Osteoblast (primary cell): ENCODE results near the gene KRTAP5-7. TPM values are rescaled to one million over a fixed set of nuclear protein-coding genes. Genes with fewer than 3 reads are reported as not detected.

Experiments
- DNase-seq: peaks from one replicate; pipeline ENCODE4 v3.0.0; 2011; ENCODE audit warnings: low spot score, mixed read lengths; ENCODE audit not compliant: insufficient read length; ENCODE audit errors: missing footprints
- H2AFZ ChIP-seq: 2 replicates; pipeline ENCODE4 v1.6.0; 2011; ENCODE audit warnings: mild to moderate bottlenecking, low read length
- H3K27ac ChIP-seq: 2 replicates; pipeline ENCODE4 v1.5.1; 2011; ENCODE audit warnings: mild to moderate bottlenecking, low read depth, low read length, moderate library complexity
- H3K27me3 ChIP-seq: 2 replicates; pipeline ENCODE4 v1.6.0; 2012; ENCODE audit warnings: mild to moderate bottlenecking, control low read depth, inconsistent platforms, low read length, moderate library complexity; ENCODE audit not compliant: insufficient read depth
- H3K36me3 ChIP-seq: 2 replicates; pipeline ENCODE4 v1.5.1; 2011; ENCODE audit warnings: mild to moderate bottlenecking, low read length, control low read depth, moderate library complexity; ENCODE audit not compliant: insufficient read depth
- H3K4me1 ChIP-seq: 2 replicates; pipeline ENCODE4 v1.5.1; 2011; ENCODE audit warnings: mild to moderate bottlenecking, low read length, control low read depth, moderate library complexity; ENCODE audit not compliant: insufficient read depth
- H3K4me2 ChIP-seq: 2 replicates; pipeline ENCODE4 v1.6.0; 2011; ENCODE audit warnings: mild to moderate bottlenecking, low read length; ENCODE audit not compliant: insufficient read depth
- H3K4me3 ChIP-seq: fragments of 200-600 bp; sonication (generic); 3 replicates; pipeline ENCODE4 v1.5.1; 2012; ENCODE audit warnings: mild to moderate bottlenecking, low read length, inconsistent platforms; ENCODE audit not compliant: insufficient read depth
- H3K79me2 ChIP-seq: 2 replicates; pipeline ENCODE4 v1.6.0; 2012; ENCODE audit warnings: mild to moderate bottlenecking, low read length, control low read depth, inconsistent platforms; ENCODE audit not compliant: insufficient read depth
- H3K9me3 ChIP-seq: 2 replicates; pipeline ENCODE4 v1.5.1; 2011; ENCODE audit warnings: low read depth, low read length, control low read depth
- H4K20me1 ChIP-seq: 2 replicates; pipeline ENCODE4 v1.6.0; 2012; ENCODE audit warnings: mild to moderate bottlenecking, low read length, control low read depth; ENCODE audit not compliant: insufficient read depth
- CTCF ChIP-seq: IDR thresholded peaks from 2 replicates; pipeline ENCODE4 v1.5.1; 2011; ENCODE audit warnings: mild to moderate bottlenecking, low read depth, low read length, moderate library complexity; ENCODE audit errors: extremely low read depth
- total RNA-seq: library from RNA; depleted of rRNA; stranded (reverse); fragments of >200 nt; gene quantifications from 2 replicates; pipeline ENCODE4 v1.2.3, GENCODE V29; 2012

The KRTAP5-7 gene
- total RNA-seq, 1 donor = 0.36 TPM

GRCh38 chr11:71525188-71525937, 1.7 kb upstream of the KRTAP5-7 start:
- H3K27ac ChIP-seq = no peak overlapping the region
- H3K79me2 ChIP-seq = no peaks in the 10 kb centered on the region
- H3K36me3 ChIP-seq = no peaks in the 10 kb centered on the region
- H2AFZ ChIP-seq = no peak overlapping the region
- no peak overlapping the region for H3K4me3 ChIP-seq
- no peak overlapping the region for H3K4me2 ChIP-seq
- TF ChIP-seq CTCF = no peak
- no peak for DNase-seq
- H4K20me1 ChIP-seq = no peaks in the 10 kb centered on the region
- no peaks in the 10 kb centered on the region for H3K4me1 ChIP-seq
- no peaks in the 10 kb centered on the region for H3K27me3 ChIP-seq
- no peaks in the 10 kb centered on the region for H3K9me3 ChIP-seq

DNA sequence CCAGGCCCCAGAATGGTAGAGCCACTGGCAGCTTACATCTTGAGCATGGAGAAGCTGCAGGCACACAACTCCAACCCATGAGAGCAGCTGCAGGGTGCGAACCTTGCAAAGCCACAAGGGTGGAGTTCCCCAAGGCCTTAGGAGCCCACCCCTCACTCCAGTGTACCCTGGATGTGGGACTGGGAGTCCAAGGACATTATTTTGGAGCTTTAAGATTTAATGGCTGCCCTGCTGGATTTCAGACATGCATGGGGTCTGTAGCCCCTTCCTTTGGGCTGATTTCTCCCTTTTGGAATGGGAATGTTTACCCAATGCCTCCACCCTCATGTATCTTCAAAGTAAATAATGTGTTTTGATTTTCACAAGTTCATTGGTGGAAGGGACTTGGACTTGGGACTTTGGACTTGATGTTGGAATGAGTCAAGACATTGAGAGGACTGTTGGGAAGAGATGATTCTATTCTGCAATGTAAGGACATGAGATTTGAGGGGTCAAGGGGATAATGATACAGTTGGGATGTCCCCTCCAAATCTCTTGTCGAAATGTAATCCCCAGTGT, 1.1 kb upstream of the KRTAP5-7 start:
- H3K27me3 ChIP-seq = no peaks in the 10 kb centered on the region
- no peak for TF ChIP-seq CTCF
- H3K4me1 ChIP-seq = no peaks in the 10 kb centered on the region
- H3K4me3 ChIP-seq = no peak overlapping the region
- H4K20me1 ChIP-seq = no peaks in the 10 kb centered on the region
- H3K79me2 ChIP-seq = no peaks in the 10 kb centered on the region
- H3K9me3 ChIP-seq = no peaks in the 10 kb centered on the region
- H3K4me2 ChIP-seq = no peak overlapping the region
- no peak overlapping the region for H2AFZ ChIP-seq
- H3K27ac ChIP-seq = no peak overlapping the region
- DNase-seq = no peak
- no peaks in the 10 kb centered on the region for H3K36me3 ChIP-seq

DNA sequence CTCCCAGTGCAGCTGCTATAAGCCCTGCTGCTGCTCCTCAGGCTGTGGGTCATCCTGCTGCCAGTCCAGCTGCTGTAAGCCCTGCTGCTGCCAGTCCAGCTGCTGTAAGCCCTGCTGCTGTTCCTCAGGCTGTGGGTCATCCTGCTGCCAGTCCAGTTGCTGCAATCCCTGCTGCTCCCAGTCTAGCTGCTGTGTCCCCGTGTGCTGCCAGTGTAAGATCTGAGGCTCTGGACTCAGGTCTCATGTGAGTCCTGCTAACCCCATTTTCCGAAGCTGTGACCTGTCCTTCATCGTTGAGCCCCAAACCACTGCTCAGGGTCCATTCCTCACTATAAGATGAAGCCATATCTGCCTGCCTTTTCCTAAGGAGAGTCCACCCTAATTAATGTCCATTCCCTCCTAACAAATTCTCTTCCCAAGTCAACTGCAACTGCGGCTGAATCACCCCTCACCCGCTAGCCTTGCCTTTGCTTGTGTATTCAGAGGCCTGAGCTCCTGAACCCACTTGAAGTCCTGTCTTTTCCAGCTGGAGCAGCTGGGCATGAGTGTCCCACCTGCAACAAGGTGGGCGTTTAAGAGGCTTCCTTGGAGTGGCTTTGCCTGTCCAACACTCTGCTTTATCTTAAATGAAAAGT, 626 bp downstream of the KRTAP5-7 start:
- no peaks in the 10 kb centered on the region for H3K36me3 ChIP-seq
- no peaks in the 10 kb centered on the region for H4K20me1 ChIP-seq
- no peaks in the 10 kb centered on the region for H3K9me3 ChIP-seq
- H3K27ac ChIP-seq = no peak overlapping the region
- no peak overlapping the region for H2AFZ ChIP-seq
- no peak overlapping the region for H3K4me3 ChIP-seq
- no peak for TF ChIP-seq CTCF
- no peaks in the 10 kb centered on the region for H3K4me1 ChIP-seq
- no peak overlapping the region for H3K4me2 ChIP-seq
- H3K79me2 ChIP-seq = no peaks in the 10 kb centered on the region
- no peaks in the 10 kb centered on the region for H3K27me3 ChIP-seq
- no peak for DNase-seq

DNA sequence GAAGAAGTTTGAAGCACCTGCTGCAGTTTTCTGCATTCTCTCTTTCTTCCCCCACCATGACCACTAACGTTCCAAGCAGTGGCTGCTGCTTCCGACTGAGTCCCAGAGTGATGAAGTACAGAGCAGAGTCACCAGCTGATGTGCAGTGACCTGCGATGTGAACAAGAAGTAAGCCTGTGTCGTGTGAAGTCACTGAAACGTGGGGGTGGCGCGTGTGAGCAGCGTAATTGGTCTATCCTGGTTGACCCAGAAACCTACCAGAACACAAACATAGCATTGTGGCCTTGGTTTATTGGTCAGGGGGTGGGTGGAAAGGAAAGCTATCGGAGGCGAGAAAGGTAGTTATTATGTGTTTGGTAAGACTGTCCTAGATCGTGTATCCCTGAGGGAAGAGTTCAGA, 3.5 kb downstream of the KRTAP5-7 start:
- H3K27ac ChIP-seq = no peak overlapping the region
- TF ChIP-seq CTCF = no peak
- H3K4me1 ChIP-seq = no peaks in the 10 kb centered on the region
- no peak overlapping the region for H2AFZ ChIP-seq
- H3K9me3 ChIP-seq = no peaks in the 10 kb centered on the region
- no peak overlapping the region for H3K4me2 ChIP-seq
- H4K20me1 ChIP-seq = no peaks in the 10 kb centered on the region
- H3K4me3 ChIP-seq = no peak overlapping the region
- H3K27me3 ChIP-seq = no peaks in the 10 kb centered on the region
- no peaks in the 10 kb centered on the region for H3K79me2 ChIP-seq
- no peak for DNase-seq
- no peaks in the 10 kb centered on the region for H3K36me3 ChIP-seq
